ENCODE results near the gene ATP6V1D.
"Not testable (repeated sequence)": the region's sequence is repeated elsewhere in the genome, so short reads cannot be mapped to it uniquely, and the experiment has no call there.

The ATP6V1D gene

DNA sequence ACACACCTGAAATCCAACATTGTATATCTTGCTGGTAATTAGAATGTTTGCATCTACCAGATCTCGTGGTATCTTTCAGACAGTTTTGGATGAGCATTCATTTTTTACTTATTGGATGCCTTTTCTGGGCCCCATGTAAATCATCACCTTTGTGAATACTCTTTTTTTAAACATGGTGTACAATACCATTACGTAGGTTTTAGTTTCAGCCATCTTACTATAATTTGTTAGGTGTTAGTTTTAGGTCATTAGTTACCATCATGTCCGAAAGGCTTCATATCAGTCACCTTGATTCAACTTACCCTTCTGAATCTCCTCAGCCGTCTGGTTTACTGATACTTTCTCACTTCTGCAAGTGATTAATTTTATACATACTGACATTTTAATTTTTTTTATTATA, 5.9 kb upstream of the ATP6V1D start:
- DNase-seq: no peak

DNA sequence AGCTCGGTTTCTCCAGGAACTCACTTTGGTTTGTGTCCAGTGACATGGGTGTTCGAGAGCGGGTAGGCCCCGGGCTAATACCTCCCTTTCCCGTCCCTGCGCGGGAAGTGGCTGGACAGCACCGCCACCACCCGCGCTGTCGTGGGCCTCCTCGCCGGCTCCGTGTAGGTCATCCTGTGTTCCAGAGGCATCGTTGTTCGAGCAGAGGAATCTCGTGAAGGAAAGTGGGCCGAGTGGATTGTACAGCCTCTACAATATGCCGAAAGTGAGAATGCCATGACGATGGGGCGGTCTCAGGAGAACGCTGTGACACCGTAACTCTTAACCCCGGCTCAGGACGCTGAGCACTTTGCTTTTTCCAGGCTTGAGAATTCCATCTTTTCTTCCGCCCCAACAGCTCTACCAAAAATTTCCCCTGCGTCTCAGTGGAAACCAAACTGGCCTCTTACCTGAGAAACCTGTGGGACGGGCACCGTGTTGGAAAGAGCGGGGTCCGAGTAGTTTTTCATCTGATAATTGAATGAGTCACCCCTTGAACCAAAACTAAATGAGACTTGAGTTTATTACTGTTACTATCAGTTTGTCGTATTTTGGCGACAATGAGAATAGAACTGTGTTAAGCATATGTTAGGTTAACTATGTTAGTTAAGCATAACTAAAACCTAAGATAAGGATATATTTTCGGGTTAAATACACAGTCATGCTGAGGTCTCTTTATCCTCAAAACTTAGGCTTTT, 1.0 kb upstream of the ATP6V1D start:
- DNase-seq: no peak

DNA sequence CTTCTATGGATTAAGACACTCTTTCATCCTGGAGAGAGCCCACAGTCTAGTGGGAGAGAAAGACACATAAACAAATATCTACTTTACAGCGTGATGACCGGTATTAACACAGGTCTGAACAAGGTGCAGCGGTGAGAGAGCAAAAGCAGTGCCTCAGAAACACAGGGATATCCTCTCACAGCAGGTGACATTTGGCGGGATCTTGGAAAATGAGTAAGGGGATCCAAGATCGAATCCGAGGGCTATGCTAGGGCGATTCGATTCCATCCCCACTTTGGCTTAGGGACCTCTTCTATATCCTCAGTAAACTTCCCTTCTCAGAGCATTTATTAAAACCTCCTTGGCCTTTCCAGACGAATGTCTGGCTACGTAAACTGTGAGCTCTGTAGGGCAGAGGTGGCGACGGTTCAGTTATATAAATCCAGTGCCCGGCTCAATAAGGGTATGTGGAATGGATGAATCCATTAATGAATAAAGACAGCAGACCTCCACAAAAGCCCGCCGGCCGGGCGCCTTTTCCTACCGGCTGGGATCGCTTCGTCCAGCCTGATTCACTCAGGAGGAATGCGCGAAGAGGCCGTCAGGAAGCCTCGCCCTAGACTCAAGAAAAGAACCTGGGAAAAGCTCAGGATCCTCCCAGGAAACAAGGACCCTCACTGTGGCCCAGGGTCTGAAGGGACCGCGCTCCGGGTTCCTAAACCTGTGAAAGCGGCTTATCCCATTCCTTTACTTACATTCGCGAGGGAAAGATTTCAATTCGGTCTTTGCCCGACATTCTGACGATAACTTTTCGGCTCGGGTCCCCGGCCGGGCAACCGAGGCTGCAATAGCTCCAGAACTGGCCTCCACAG, 455 bp downstream of the ATP6V1D start:
- no peak for DNase-seq

DNA sequence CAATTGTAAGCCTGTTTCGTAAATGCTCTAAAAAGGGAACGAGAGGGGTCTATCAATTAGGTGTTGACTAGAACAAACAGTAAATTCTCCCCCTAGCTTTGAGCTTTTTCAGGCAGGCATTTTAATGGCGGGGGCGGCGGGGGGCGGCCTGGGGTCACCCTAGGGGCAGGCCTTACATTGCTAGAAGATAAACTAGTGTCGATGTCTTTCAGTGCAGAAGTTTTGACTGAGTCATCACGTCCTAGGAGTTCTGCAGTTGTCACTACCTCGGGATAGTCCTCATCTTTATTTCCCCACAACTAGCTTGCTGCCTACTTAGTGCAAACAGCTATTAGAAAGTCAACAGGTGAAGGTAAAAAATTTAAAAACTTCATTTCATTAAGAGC, 1.6 kb downstream of the ATP6V1D start:
- DNase-seq: no peak

DNA sequence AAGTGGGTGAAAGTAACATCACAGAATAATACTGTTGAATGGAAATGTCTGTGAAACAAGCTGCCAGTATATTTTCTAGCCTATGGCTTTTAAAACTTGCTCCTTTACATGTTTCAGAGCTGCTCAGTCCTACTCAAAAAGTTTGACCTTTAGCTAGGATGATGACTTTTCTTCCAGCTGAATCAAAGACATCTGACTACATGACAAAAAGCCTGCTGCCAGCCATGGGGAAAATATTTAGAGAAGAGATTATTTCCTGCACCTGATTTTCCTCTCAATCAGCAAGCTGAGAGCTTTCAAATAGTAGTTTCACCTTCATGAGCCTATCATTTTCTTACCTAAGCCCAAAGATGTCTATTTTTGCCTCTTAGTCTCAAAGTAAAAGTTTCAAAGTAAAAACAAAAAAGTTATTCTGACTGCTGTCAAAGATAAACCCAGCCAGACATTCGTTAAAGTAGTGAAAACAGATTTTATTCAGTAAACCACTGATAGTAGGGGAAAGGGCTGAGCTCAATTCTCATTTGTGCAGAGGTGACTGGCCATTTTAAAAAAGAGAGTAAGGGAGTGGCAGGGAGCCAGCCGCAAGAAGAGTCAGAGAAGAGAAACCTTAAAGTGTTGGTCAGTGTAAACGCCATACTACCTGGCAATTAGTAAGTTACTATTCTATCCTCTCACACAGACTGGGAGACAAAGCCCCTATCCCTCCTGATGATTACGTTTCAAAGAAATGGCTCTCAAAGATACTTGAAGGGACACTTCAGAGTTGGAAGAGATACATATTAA, 2.2 kb downstream of the ATP6V1D start:
- DNase-seq: no peak

DNA sequence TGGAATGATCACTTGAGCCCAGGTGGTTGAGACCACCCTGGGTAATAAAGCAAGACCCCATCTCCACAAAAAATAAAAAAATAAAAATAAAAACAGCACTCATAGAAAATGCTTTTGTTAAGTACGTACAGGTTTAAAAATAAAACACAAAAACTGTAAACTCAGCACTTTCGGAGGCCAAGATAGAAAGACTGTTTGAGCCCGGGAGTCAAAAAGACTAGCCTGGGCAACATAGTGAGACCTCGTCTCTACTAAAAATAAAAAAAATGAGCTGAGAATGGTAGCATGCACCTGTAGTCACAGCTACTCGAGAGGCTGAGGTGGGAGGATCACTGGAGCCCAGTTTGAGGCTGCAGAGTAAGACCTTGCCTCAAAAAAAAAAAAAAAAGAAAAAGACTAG, 7.5 kb downstream of the ATP6V1D start:
- DNase-seq: no peak

DNA sequence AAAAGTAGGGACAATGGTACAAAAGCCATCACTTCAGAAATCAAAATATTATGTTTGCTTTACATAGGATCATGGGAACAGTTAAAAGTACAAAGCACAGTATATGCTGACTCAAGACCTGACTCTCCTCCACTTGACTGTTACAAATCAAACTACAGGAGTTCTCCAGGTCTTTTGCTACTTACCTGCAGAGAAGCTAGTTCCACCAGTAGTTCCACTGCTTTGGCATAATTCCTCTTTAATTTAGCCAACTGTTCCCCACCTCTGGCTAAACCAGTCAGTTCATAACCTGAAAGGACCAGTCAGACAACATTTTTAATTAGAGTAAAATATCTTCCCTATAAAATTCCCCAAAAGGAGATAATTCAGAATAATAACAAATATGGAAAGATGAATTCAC, 14.0 kb downstream of the ATP6V1D start:
- no peak for DNase-seq

DNA sequence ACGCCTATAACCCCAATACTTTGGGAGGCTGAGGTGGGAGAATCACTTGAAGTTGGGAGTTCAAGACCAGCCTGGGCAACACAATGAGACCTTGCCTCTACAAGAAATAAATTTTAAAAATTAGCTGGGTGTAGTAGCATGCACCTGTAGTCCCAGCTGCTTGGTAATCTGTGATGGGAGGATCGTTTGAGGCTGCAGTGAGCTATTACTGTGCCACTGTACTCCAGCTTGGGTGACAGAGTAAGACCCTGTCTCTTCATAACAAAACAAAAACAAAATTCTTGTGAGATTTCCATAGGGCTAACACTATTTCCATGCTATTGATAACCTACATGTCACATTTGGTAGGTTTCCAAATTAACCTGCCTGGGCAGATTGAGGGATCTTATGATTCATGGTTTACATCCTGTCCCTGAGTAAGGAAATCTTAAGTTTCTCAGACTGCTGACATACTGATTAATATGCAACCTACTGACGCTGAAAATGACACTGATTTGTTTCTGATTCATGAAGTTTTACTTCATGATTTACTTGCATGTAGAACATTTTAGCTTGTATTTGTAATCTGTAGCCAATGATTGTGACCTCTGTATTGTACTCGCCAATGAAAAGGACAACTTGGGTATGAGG, 15.9 kb downstream of the ATP6V1D start:
- DNase-seq: no peak

DNA sequence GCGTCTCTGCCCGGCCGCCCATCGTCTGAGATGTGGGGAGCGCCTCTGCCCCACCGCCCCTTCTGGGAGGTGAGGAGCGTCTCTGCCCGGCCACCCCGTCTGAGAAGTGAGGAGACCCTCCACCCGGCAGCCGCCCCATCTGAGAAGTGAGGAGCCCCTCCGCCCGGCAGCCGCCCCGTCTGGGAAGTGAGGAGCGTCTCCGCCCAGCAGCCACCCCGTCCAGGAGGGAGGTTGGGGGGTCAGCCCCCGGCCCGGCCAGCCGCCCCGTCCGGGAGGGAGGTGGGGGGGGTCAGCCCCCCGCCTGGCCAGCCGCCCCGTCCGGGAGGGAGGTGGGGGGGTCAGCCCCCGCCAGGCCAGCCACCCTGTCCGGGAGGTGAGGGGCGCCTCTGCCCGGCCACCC, 18.4 kb downstream of the ATP6V1D start:
- not testable (repeated sequence) for DNase-seq

DNA sequence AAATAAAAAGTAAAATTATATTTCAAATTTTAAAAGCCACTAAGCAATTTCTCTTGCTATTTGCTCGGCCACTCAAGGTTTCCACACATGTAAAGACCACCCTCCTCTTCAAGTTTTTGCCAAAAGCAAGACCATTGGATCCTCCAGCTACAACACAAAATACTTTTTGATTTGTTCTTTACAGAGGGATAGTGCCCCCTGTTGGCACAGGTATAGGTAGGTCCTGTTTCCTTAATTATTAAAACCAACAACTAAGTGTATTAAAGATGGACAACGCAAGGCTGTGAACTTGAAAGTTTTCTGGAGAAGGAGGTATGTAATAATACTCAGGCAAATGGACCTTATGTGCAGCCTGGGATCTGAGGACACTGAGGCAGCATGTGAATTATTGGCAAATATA, 23.8 kb downstream of the ATP6V1D start:
- DNase-seq: no peak

DNA sequence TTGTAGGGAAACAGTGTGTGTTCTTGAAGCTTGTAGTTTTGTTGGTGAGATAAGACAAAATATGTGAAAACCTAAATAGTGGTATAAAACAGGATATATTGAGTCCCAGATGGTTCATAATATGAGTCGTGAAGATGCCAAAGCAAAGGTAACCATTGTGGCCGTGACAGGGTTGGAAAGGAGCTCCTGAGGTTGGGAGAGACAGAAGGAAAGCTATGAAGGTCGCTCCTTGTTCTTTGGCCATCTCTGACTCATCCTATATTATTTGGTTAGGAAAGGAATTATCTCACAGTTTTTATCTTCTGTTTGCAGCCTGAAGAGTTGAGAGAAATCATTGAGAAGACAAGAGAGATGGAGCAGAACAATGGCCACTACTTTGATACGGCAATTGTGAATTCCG, 27.1 kb downstream of the ATP6V1D start:
- DNase-seq: no peak

DNA sequence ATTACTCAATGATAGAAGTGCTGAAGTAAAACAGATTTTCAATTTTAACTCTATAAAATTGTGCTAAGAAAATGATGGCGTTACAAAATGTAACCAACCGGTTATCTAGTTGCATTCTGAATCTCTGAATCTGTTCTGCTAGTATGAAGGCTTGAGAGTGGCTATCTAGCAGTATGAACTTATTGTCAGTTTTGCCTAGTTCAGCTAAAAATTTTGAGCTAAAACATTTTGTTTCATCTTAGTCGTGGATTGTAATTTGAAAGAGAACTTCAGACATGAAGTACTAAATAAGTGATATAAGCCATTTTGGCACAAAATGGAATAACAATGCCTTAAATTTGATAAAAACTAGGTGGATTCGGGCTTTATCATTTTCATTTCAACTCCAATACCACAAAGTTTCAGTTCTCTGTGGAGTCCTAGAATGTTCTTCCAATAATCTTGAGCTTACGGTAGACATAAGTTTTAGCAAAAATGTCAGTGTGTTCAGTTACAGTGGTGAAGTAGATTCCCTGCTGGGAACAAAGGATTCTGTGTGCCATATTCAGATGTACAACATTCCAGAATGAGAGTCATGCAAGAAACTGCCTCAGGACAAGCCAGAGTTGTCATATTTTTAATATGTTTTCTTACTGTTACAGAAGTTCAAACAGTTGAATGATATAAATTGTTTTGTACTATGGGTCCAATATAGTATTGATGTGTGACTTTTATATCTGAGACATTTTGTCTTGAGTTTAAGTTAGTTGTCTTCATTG, 28.1 kb downstream of the ATP6V1D start:
- no peak for DNase-seq

DNA sequence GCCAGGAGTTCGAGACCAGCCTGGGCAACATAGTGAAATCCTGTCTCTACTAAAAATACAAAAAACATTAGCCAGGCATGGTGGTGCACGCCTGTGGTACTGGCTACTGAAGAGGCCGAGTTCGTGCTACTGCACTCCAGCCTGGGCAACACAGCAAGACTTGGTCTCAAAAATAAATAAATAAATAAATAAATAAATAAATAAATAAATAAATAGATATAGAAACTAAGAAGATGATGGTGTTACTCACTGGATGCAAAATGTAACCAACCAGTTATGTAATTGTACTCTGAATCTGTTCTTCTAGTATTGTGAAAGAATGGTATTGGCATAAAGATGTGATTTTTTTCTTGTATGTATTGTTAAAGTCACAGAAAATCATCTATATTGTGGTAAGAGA, 29.9 kb downstream of the ATP6V1D start:
- not testable (repeated sequence) for DNase-seq

DNA sequence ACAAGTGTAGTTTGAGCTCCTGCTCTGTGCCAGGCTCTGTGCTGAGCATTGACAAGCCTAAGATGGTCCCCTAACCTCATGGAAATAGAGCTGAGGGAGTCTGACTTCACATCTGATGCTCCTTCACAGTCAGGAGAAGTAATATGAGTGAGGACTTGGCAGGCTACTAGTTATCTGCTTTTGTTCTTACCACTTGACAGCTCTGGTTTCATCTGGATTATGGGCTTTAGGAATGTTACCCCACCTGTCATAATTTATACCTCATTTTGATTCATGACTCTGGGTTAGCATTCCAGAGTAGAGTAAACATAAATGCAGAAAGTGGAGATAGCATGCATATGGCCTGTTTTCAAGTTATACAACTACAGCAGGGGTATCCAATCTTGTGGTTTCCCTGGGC, 40.5 kb downstream of the ATP6V1D start:
- DNase-seq: no peak

DNA sequence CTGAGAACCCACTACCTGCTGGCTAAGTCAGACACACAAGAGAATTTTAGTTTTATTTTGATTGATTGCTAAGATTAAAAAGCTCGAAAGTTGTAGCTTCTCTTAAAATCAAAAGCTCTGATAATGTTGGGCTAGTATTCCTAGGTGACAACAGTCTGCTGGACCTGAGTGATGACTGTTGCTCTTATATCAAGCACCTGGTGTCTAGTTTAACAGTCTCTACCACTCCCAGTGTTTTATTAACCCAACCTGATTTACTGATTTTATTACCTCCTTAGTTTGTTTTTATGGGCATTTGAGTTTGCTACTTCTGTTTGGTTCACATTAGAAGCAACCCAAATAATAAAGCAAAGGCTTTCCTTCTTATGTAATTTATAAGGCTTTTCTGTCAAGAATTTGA, 41.8 kb downstream of the ATP6V1D start:
- no peak for DNase-seq

DNA sequence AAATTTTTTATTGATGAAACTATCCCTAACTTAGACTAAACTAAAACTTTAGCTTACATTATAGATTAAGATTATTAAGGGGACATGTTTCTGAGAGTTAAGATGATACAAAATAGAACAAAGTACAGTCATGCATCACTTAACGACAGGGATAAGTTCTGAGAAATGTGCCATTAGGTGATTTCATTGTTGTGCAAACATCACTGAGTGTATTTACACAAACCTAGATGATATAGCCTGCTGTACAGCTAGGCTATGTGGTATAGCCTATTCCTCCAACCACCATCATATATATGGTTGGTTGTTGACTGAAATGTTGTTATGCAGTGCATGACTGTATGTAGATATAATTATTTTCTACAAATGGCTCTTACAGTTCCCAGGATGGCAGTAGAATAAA, 46.5 kb downstream of the ATP6V1D start:
- no peak for DNase-seq

DNA sequence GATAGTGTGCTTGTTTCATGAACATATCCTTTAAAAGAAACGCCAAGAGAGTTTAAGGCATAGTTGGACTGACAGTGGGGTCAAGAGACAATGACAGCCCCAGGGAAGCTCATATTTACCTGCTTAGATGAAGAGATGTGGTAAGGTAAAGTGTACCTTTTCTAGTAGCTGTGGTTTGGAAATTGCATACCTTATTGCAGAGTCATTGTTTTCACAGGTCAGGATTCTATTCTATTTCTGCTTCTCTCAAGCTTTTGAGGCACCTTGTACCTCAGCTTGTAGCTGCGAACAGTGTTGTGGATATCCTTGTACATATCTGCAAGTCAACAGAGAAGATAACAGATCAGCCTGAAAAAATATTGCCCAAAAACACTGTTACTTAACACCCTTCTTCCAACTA, 47.7 kb downstream of the ATP6V1D start:
- no peak for DNase-seq

Measured in activated CD4-positive, alpha-beta T cell treated with anti-CD3 and anti-CD28 coated beads for 1 hour (primary cell).